Gastroesophageal sphincter (tissue), 4 donors: Measurements from ENCODE around the gene CAMK2B. TPM values are rescaled to one million over a fixed set of nuclear protein-coding genes. Genes with fewer than 3 reads are reported as not detected.

ENCODE experiments used
- ATAC-seq: fragments of 150-250 bp; one replicate; pipeline ENCODE4 v1.9.1; 2016; ENCODE audit warnings: mild to moderate bottlenecking, moderate library complexity
- H3K27ac ChIP-seq, 4 donors: fragments of 200-600 bp; sonication (generic) in 3 of 4; 1 replicate in 3 of 4; 2 replicates in 1 of 4; pipeline ENCODE4 v1.5.1; 2016 to 2019
- H3K27me3 ChIP-seq: fragments of 200-600 bp; sonication (generic); one replicate; pipeline ENCODE4 v1.5.1; 2019
- H3K36me3 ChIP-seq, 2 donors: fragments of 200-600 bp; sonication (generic); one replicate each; pipeline ENCODE4 v1.5.1; 2019; ENCODE audit warnings: control low read depth in 1 of 2
- H3K4me1 ChIP-seq, 3 donors: fragments of 200-600 bp; sonication (generic); 1 replicate in 2 of 3; 2 replicates in 1 of 3; pipeline ENCODE4 v1.5.1; 2016 to 2019; ENCODE audit warnings: control low read depth in 2 of 3
- H3K4me3 ChIP-seq, 2 donors: fragments of 200-600 bp; sonication (generic); one replicate each; pipeline ENCODE4 v1.5.1; 2019; ENCODE audit warnings: mild to moderate bottlenecking in 1 of 2, moderate library complexity in 1 of 2
- H3K9me3 ChIP-seq, 3 donors: fragments of 200-600 bp; sonication (generic); one replicate each; pipeline ENCODE4 v1.5.1; 2017 to 2019; ENCODE audit warnings: control low read depth in 2 of 3
- EP300 ChIP-seq: sonication (generic); formaldehyde crosslinking; IDR thresholded peaks from one replicate; pipeline ENCODE4 v1.6.1; 2017; ENCODE audit warnings: antibody characterized with exemption, mild to moderate bottlenecking
- POLR2A ChIP-seq, 2 donors: fragments of 450-650 bp; IDR thresholded peaks; one replicate each; pipeline ENCODE4 v1.6.1; 2017; ENCODE audit warnings: antibody characterized with exemption in 2 of 2, mild to moderate bottlenecking in 2 of 2, moderate library complexity in 1 of 2
- POLR2AphosphoS5 ChIP-seq: sonication (generic); formaldehyde crosslinking; IDR thresholded peaks from one replicate; pipeline ENCODE4 v1.6.1; 2017; ENCODE audit warnings: antibody characterized with exemption
- WGBS, 2 donors: methylation state at CpG; one replicate each; pipeline ENCODE4 v1.1.5; 2018; ENCODE audit warnings: low coverage in 1 of 2; 5-methylcytosine and 5-hydroxymethylcytosine counted together
- total RNA-seq, 4 donors: library from RNA; depleted of rRNA; stranded (reverse); fragments of >200 nt; gene quantifications; one replicate each; pipeline ENCODE4 v1.1.0, GENCODE V29; 2016
- TF ChIP-seq, protein P1 (sequence below), 4 experiments: fragments of 200-600 bp in 2 of 4; fragments of 450-650 bp in 2 of 4; sonication (generic) in 1 of 4; IDR thresholded peaks; one replicate each; pipeline ENCODE4 v1.5.1; 2017 to 2019; ENCODE audit warnings: antibody characterized with exemption in 4 of 4, mild to moderate bottlenecking in 2 of 4, moderate library complexity in 2 of 4

The CAMK2B gene
- total RNA-seq, 4 donors from 2014 or later: 0.27 to 1.5 (median 0.81) TPM

DNA sequence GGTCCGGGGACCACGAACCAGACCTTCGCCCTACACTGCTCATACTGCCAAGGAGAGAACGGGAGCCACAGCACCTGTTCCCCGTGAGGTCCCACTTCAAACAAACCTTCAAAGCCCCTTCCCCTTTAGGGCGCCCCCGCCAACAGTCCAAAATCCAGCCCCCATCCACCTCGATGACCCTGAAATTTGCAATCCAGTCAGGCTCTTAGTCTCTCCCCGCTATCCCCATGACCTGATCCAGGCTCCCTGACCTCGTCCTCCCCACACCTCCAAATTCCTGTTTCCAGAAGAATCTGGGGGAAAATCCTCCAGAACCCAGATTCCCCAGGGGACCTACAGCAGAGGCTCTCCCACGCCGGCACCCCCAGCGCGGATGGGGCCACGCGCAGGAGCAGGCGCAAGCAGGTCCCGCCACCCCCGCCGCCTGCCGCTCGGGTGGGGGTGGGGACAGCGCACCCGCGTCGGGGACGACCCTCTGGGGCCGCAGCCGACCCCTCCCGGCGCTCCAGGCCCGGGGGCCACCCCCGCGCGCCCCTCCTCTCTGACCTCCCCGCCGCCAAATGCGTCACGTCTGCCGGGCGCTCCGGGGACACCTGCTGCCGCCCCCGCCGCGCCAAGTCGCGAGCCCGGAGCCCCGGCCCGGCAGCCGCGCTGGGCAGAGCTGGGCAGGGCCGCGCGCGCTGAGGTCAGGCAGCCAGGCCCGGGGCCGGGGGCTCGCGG, 753 bp downstream of the CAMK2B start:
- Histone ChIP-seq H3K9me3 (no peaks in the 10 kb centered on the region), H3K27ac (no peak overlapping the region), H3K4me1 (peaks cover 0 to 16% (median 0%) of the 10 kb centered on the region in 3 donors), H3K27me3 (peaks cover 50% of the 10 kb centered on the region), H3K4me3 (peak overlapping the region in 1 of 2 donors; percentile 47), H3K36me3 (no peaks in the 10 kb centered on the region)
- WGBS, 2 donors: 5 to 26% methylated on average over 3 to 4 of the region's 61 CpGs
- no peak for TF ChIP-seq EP300
- no peak for TF ChIP-seq POLR2AphosphoS5
- TF ChIP-seq POLR2A (IDR thresholded peaks at IDR 0.05): no peak
- TF ChIP-seq, protein P1, sequence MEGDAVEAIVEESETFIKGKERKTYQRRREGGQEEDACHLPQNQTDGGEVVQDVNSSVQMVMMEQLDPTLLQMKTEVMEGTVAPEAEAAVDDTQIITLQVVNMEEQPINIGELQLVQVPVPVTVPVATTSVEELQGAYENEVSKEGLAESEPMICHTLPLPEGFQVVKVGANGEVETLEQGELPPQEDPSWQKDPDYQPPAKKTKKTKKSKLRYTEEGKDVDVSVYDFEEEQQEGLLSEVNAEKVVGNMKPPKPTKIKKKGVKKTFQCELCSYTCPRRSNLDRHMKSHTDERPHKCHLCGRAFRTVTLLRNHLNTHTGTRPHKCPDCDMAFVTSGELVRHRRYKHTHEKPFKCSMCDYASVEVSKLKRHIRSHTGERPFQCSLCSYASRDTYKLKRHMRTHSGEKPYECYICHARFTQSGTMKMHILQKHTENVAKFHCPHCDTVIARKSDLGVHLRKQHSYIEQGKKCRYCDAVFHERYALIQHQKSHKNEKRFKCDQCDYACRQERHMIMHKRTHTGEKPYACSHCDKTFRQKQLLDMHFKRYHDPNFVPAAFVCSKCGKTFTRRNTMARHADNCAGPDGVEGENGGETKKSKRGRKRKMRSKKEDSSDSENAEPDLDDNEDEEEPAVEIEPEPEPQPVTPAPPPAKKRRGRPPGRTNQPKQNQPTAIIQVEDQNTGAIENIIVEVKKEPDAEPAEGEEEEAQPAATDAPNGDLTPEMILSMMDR (IDR thresholded peaks at IDR 0.05): no peak
- no peak for ATAC-seq

DNA sequence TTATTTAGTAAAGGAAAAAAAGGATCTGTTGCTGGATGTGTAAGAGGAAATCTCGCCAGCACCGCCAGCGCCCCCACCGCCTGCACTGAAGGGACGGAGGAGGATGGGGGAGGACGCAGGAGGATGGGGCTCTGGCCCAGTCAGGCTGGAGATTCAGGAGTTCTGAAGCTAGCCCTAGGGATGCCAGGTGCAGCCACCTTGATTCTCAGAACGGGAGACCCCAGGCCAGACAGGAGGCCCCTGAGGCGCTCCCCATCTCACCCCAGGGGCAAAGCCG, 1.3 kb downstream of the CAMK2B start:
- Histone ChIP-seq H3K4me3 (no peak overlapping the region), H3K27ac (no peak overlapping the region), H3K4me1 (peaks cover 0 to 16% (median 0%) of the 10 kb centered on the region in 3 donors), H3K36me3 (no peaks in the 10 kb centered on the region), H3K9me3 (no peaks in the 10 kb centered on the region), H3K27me3 (peaks cover 50% of the 10 kb centered on the region)
- 40 to 42% methylated on average over 1 to 8 of the region's 9 CpGs for WGBS, 2 donors
- ATAC-seq: no peak
- TF ChIP-seq, protein P1 (IDR thresholded peaks at IDR 0.05): no peak
- TF ChIP-seq POLR2AphosphoS5 (no peak), EP300 (no peak), POLR2A (IDR thresholded peaks at IDR 0.05) (no peak)

DNA sequence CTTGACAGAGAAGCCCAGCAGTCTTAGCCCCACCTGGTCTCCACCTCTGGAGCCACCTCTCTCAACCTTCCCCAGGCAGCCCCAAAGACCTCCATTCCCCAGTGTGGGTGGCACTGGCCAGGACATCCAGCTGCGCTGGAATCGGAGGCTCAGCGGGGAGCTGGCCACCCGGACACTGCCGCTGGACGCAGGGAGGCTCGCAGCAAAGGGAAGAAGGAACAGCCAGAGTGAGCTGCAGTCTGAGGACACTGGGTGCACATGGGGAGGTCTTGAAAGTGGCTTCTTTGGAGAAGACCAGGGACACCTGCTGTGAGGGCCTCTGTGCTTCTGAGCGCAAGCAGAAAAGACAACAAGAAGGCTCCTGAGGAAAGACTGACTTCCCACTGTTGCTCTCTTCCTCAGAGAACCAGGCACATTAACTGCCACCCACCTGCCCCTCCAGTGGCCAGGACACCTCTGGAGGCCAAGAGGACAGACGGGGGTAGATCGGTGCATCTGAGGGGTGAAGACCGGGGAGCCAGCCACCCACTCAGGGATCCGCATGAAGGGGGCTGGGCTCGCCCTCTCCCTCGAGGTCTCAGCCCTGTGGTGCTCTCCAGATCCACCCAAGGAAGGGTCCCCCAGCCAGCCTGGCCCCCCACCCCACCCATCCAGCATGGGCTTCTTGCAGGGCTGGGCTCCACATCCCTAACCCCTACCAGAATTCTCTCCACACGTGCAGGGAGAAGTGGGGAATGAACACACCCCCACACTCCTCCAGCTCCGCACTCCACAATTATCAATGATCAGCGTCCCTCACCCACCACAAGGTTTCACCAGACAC, 1.8 kb downstream of the CAMK2B start:
- H3K9me3 ChIP-seq: no peaks in the 10 kb centered on the region
- no peaks in the 10 kb centered on the region for H3K36me3 ChIP-seq
- no peak for ATAC-seq
- TF ChIP-seq, protein P1 (IDR thresholded peaks at IDR 0.05): no peak
- TF ChIP-seq POLR2AphosphoS5 (no peak), POLR2A (IDR thresholded peaks at IDR 0.05) (no peak), EP300 (no peak)
- H3K27ac ChIP-seq: no peak overlapping the region
- no peak overlapping the region for H3K4me3 ChIP-seq
- 98% methylated on average over 8 of the region's 17 CpGs; no CpG with 5 or more reads in 1 of the 2 donors for WGBS, 2 donors
- peaks cover 0 to 16% (median 0%) of the 10 kb centered on the region in 3 donors for H3K4me1 ChIP-seq
- peaks cover 50% of the 10 kb centered on the region for H3K27me3 ChIP-seq

DNA sequence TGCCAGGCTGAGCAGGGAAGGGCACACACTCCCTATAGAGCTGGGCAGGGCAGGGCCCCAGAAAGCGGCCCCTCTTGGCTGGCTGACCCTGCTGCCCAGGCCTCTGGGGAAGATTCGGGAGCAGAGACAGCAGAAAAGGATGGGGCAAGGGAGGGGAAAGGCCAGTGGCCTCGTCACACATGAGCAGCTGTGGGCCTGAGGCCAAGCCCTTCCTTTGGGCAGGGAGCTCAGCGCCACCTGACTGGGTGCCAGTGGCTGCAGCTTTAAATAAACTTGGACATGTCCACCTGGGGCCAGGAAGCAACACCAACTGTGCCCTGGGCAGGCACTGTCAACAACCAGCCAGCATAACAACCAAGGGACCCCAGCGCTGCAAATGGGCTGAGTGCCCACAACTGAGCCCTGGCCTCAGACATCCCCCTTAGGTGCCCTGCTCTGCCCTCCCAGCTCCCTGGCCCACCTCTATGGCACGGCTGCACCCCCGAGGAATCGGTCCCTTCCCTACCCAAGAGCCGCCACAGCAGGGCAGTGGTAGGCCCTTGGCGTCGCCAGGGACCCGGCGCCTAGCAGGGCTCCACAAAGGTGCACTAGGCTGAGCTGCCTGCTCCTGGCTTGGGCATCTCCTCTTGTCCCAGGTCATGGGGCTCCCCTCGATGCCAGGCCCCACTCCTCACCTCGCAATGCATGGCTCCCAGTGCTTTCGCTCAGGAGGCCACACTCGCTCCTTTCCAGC, 2.6 kb downstream of the CAMK2B start:
- Histone ChIP-seq H3K9me3 (no peaks in the 10 kb centered on the region), H3K27me3 (peaks cover 47% of the 10 kb centered on the region), H3K4me3 (no peak overlapping the region), H3K4me1 (peaks cover 0 to 16% (median 0%) of the 10 kb centered on the region in 3 donors), H3K36me3 (no peaks in the 10 kb centered on the region), H3K27ac (no peak overlapping the region)
- no peak for ATAC-seq
- TF ChIP-seq POLR2A (IDR thresholded peaks at IDR 0.05) (no peak), POLR2AphosphoS5 (no peak)
- 62 to 80% methylated on average over 1 to 3 of the region's 17 CpGs for WGBS, 2 donors

DNA sequence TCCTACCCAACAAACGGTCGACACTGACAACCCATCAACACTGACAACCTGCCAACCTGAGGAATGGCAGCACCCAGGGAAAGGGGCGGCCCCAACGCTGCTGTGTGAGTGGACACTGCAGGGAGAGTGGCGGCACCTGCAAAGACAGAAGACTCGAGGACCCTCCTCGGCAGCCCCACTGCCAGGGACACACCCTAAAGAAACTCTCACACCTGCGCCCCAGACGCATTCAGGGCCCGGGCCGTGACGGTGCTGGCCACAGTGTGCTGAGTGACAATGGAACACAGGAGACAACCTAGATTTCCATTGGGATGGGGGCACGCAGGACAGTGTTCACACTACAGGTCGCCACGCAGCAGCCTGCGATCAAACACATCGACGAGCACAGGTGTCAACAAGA, 3.6 kb downstream of the CAMK2B start:
- no peak for ATAC-seq
- 54 to 98% methylated on average over 5 to 9 of the region's 18 CpGs for WGBS, 2 donors
- H3K4me1 ChIP-seq: peaks cover 0 to 16% (median 0%) of the 10 kb centered on the region in 3 donors
- peaks cover 39% of the 10 kb centered on the region for H3K27me3 ChIP-seq
- H3K9me3 ChIP-seq: no peaks in the 10 kb centered on the region
- no peak overlapping the region for H3K4me3 ChIP-seq
- no peaks in the 10 kb centered on the region for H3K36me3 ChIP-seq
- H3K27ac ChIP-seq: no peak overlapping the region
- TF ChIP-seq POLR2AphosphoS5 (no peak), EP300 (no peak), POLR2A (IDR thresholded peaks at IDR 0.05) (no peak)
- TF ChIP-seq, protein P1 (IDR thresholded peaks at IDR 0.05): no peak
